ENCODE data around the gene SHF. TPM values are rescaled to one million over a fixed set of nuclear protein-coding genes. Genes with fewer than 3 reads are reported as not detected.

The SHF gene
- total RNA-seq, 1 experiment from 2014 or later = 21.7 TPM

DNA sequence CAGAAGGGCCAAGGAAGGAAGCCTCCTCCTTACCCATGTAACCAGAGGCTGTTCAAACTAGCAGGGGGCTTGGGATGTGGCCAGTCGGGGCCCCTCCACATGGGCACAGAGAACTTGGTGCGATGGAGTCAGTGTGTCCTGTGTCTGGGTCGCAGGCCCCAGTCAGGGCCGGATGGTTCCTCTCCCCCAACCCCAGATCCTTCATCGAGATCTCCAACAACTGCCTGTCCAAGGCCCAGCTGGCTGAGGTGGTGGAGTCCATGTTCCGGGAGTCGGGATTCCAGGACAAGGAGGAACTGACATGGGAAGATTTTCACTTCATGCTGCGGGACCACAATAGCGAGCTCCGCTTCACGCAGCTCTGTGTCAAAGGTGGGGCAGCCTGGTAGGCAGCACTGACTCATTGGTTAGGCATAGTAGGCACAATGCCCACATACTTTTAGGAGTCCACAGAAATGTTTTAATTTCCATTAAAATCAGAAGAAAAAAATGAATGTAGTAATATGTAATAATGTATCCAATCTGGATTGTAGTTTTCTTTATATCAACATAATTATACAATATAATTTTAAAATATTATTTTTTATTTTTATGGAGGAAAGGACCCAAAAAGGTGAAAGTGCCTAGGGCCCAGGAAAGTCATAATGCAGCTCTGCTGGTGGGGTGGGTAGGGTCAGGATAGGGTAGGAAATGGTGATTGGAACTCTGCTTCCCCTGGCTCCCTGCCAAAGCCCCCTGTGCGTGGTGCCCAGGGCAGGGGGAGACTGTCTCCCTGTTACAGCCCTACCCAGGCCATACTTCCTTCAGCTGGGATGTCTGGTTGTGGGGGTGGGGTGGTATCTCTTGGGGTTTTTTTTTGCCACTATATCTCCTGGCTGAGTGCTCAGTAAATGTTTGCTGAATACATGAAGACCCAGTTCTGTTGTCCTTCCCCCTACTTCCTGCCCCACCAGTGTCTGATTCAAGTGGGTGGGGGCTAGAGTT lies 39.4 kb downstream of the SHF start:
- Histone ChIP-seq H3K56ac (ENCODE audit: insufficient read length, low read depth, low read length) (no peak overlapping the region), H3K23me2 (ENCODE audit: insufficient read length, low read depth, low read length, poor library complexity, severe bottlenecking) (no peaks in the 10 kb centered on the region), H3K9me3 (ENCODE audit: control insufficient read depth, low read depth, low read length) (no peaks in the 10 kb centered on the region), H3K79me1 (ENCODE audit: insufficient read depth, low read depth, low read length, poor library complexity, severe bottlenecking) (no peaks in the 10 kb centered on the region), H4K91ac (ENCODE audit: insufficient read length, low read depth, low read length) (no peak overlapping the region), H4K20me1 (ENCODE audit: control insufficient read depth, insufficient read depth, insufficient read length) (no peaks in the 10 kb centered on the region), H2BK15ac (ENCODE audit: low read depth, low read length) (no peak overlapping the region), H3K27ac (ENCODE audit: insufficient read length, low read depth, low read length) (no peak overlapping the region), H3K4ac (ENCODE audit: low read depth, low read length) (no peak overlapping the region), H2BK20ac (ENCODE audit: low read depth, low read length, poor library complexity, severe bottlenecking) (no peak overlapping the region), H3K9ac (ENCODE audit: extremely low read depth, insufficient read length, low read length) (no peak overlapping the region), H2AFZ (ENCODE audit: low read length) (no peak overlapping the region), H2BK120ac (ENCODE audit: low read depth, low read length, poor library complexity, severe bottlenecking) (no peak overlapping the region), H3T11ph (ENCODE audit: low read length) (no peak overlapping the region), H2BK12ac (ENCODE audit: insufficient read length, low read depth, low read length) (no peak overlapping the region), H3K14ac (ENCODE audit: insufficient read depth, low read length) (no peak overlapping the region; the same call in 1 of the 2 replicates), H2AK5ac (ENCODE audit: insufficient read length, low read length) (no peak overlapping the region), H4K5ac (ENCODE audit: insufficient read length, low read depth, low read length) (no peak overlapping the region), H4K8ac (replicated peaks; ENCODE audit: insufficient read length, low read depth, low read length) (no peak overlapping the region), H3K4me2 (ENCODE audit: insufficient read depth, insufficient read length, low read length) (no peak overlapping the region), H3K79me2 (ENCODE audit: insufficient read depth, low read length) (no peaks in the 10 kb centered on the region), H3K18ac (ENCODE audit: insufficient read length, low read depth, low read length) (no peak overlapping the region), H3K27me3 (ENCODE audit: insufficient read depth, low read length) (no peaks in the 10 kb centered on the region), H3K23ac (ENCODE audit: insufficient read length, low read depth, low read length) (no peak overlapping the region), H3K4me1 (ENCODE audit: insufficient read depth, low read length) (no peaks in the 10 kb centered on the region), H2BK5ac (ENCODE audit: insufficient read length, low read length) (no peak overlapping the region)
- H3K4me3 Mint-ChIP-seq = no peak overlapping the region
- DNase-seq = no peak
- peaks cover 29% of the 10 kb centered on the region for H3K27me3 Mint-ChIP-seq (ENCODE audit: low read depth)
- peaks cover 5 to 7% of the 10 kb centered on the region in 2 experiments; a peak in 3 of 4 replicates for H3K4me1 Mint-ChIP-seq
- H3K9me3 Mint-ChIP-seq = no peaks in the 10 kb centered on the region
- WGBS (ENCODE audit: extremely low coverage, insufficient read length, low lambda C conversion rate) = no CpG with 5 or more reads among the region's 12 CpGs
- TF ChIP-seq, protein P1, sequence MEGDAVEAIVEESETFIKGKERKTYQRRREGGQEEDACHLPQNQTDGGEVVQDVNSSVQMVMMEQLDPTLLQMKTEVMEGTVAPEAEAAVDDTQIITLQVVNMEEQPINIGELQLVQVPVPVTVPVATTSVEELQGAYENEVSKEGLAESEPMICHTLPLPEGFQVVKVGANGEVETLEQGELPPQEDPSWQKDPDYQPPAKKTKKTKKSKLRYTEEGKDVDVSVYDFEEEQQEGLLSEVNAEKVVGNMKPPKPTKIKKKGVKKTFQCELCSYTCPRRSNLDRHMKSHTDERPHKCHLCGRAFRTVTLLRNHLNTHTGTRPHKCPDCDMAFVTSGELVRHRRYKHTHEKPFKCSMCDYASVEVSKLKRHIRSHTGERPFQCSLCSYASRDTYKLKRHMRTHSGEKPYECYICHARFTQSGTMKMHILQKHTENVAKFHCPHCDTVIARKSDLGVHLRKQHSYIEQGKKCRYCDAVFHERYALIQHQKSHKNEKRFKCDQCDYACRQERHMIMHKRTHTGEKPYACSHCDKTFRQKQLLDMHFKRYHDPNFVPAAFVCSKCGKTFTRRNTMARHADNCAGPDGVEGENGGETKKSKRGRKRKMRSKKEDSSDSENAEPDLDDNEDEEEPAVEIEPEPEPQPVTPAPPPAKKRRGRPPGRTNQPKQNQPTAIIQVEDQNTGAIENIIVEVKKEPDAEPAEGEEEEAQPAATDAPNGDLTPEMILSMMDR (conservative IDR thresholded peaks at IDR 0.05) = no peak
- no peak overlapping the region; a peak in 1 of 7 replicates for H3K27ac Mint-ChIP-seq
- no peaks in the 10 kb centered on the region for H3K36me3 Mint-ChIP-seq (ENCODE audit: insufficient read depth in 1 of 3, low read depth in 3 of 3)
